GM23338 (cell line): ENCODE measurements around the gene ROGDI. TPM values are rescaled to one million over a fixed set of nuclear protein-coding genes. Genes with fewer than 3 reads are reported as not detected.

Experiments used
- ATAC-seq: fragments of 200-7000 bp; cut with Tn5 transposase; 3 replicates; pipeline ENCODE4 v1.9.1; 2020
- DNase-seq: peaks from one replicate; pipeline ENCODE4 v3.0.0-alpha.2; 2015; ENCODE audit warnings: low spot score
- H2AFZ ChIP-seq: fragments of 200-600 bp; sonication (generic); 2 replicates; pipeline ENCODE4 v1.8.0; 2016; ENCODE audit warnings: antibody characterized with exemption, mild to moderate bottlenecking, moderate library complexity
- H3F3A ChIP-seq: fragments of 200-600 bp; sonication (generic); replicated peaks from 2 replicates; pipeline ENCODE4 v1.8.0; 2017; ENCODE audit warnings: antibody characterized with exemption, mixed run types, low read depth
- H3K27ac ChIP-seq: fragments of 200-600 bp; sonication (generic); 2 replicates; pipeline ENCODE4 v1.6.1; 2016; ENCODE audit warnings: low read depth
- H3K27me3 ChIP-seq: fragments of 200-600 bp; sonication (generic); 2 replicates; pipeline ENCODE4 v1.8.0; 2016; ENCODE audit warnings: mild to moderate bottlenecking, mixed run types, moderate library complexity; ENCODE audit not compliant: insufficient read depth
- H3K36me3 ChIP-seq: fragments of 200-600 bp; sonication (generic); 2 replicates; pipeline ENCODE4 v1.8.0; 2016; ENCODE audit warnings: mild to moderate bottlenecking; ENCODE audit not compliant: insufficient read depth
- H3K4me1 ChIP-seq: fragments of 200-600 bp; sonication (generic); 2 replicates; pipeline ENCODE4 v1.8.0; 2016; ENCODE audit warnings: mild to moderate bottlenecking, moderate library complexity; ENCODE audit not compliant: insufficient read depth
- H3K4me2 ChIP-seq: fragments of 200-600 bp; sonication (generic); 2 replicates; pipeline ENCODE4 v1.7.1; 2017; ENCODE audit warnings: mixed run types
- H3K4me3 ChIP-seq: fragments of 200-600 bp; sonication (generic); 2 replicates; pipeline ENCODE4 v1.6.1; 2016; ENCODE audit warnings: mixed run types
- H3K79me2 ChIP-seq: fragments of 200-600 bp; sonication (generic); replicated peaks from 2 replicates; pipeline ENCODE4 v1.8.0; 2017; ENCODE audit warnings: mild to moderate bottlenecking; ENCODE audit not compliant: insufficient read depth
- H3K9me2 ChIP-seq: fragments of 200-600 bp; sonication (generic); 2 replicates; pipeline ENCODE4 v1.8.0; 2017; ENCODE audit not compliant: insufficient read depth
- H4K20me1 ChIP-seq: fragments of 200-600 bp; sonication (generic); replicated peaks from 2 replicates; pipeline ENCODE4 v1.8.0; 2017; ENCODE audit warnings: mild to moderate bottlenecking; ENCODE audit not compliant: insufficient read depth
- H3K27ac Mint-ChIP-seq: 2 replicates; pipeline ENCODE4 v1.8.0; 2020; ENCODE audit warnings: inconsistent platforms, mild to moderate bottlenecking, moderate library complexity, mixed read lengths
- H3K27me3 Mint-ChIP-seq: 3 replicates; pipeline ENCODE4 v1.8.0; 2022; ENCODE audit warnings: low read depth, mild to moderate bottlenecking, moderate library complexity, mixed read lengths, inconsistent platforms; ENCODE audit not compliant: insufficient read depth, poor library complexity
- H3K36me3 Mint-ChIP-seq: 3 replicates; pipeline ENCODE4 v1.8.0; 2021; ENCODE audit warnings: low read depth, mild to moderate bottlenecking, inconsistent platforms, moderate library complexity, mixed read lengths
- H3K4me1 Mint-ChIP-seq: 3 replicates; pipeline ENCODE4 v1.8.0; 2020; ENCODE audit warnings: mild to moderate bottlenecking, inconsistent platforms, mixed read lengths
- H3K4me3 Mint-ChIP-seq: 3 replicates; pipeline ENCODE4 v1.8.0; 2021; ENCODE audit warnings: moderate library complexity, mild to moderate bottlenecking, inconsistent platforms, mixed read lengths
- H3K9me3 Mint-ChIP-seq: 3 replicates; pipeline ENCODE4 v1.8.0; 2020; ENCODE audit warnings: moderate library complexity, mild to moderate bottlenecking, inconsistent platforms, mixed read lengths
- CREB1 ChIP-seq: fragments of 250-450 bp; sonication (Bioruptor Pico); IDR thresholded peaks from 2 replicates; pipeline ENCODE4 v1.5.0; 2020; ENCODE audit warnings: low read depth, mild to moderate bottlenecking, moderate library complexity
- EZH2 ChIP-seq: fragments of 200-600 bp; sonication (generic); IDR thresholded peaks from one replicate; pipeline ENCODE4 v1.8.0; 2017; ENCODE audit warnings: antibody characterized with exemption, mild to moderate bottlenecking, low read depth; ENCODE audit not compliant: unreplicated experiment
- EZH2phosphoT487 ChIP-seq: fragments of 200-600 bp; sonication (generic); IDR thresholded peaks from one replicate; pipeline ENCODE4 v1.8.1; 2018; ENCODE audit warnings: antibody characterized with exemption; ENCODE audit not compliant: unreplicated experiment
- JUNB ChIP-seq: IDR thresholded peaks from one replicate; pipeline ENCODE4 v1.6.1; 2016; ENCODE audit warnings: antibody characterized with exemption; ENCODE audit not compliant: unreplicated experiment
- NANOG ChIP-seq: IDR thresholded peaks from 2 replicates; pipeline ENCODE4 v1.6.1; 2016; ENCODE audit warnings: antibody characterized with exemption, borderline replicate concordance
- POLR2AphosphoS5 ChIP-seq: IDR thresholded peaks from 2 replicates; pipeline ENCODE4 v1.6.1; 2016; ENCODE audit warnings: antibody characterized with exemption, low read depth
- STAT1 ChIP-seq: IDR thresholded peaks from one replicate; pipeline ENCODE4 v1.6.1; 2016; ENCODE audit warnings: antibody characterized with exemption; ENCODE audit not compliant: unreplicated experiment
- ZNF114 ChIP-seq: fragments of 250-450 bp; sonication (Bioruptor Pico); IDR thresholded peaks from 2 replicates; pipeline ENCODE4 v1.5.0; 2020; ENCODE audit warnings: mild to moderate bottlenecking, moderate library complexity
- ZNF331 ChIP-seq: fragments of 250-450 bp; sonication (Bioruptor Pico); IDR thresholded peaks from 2 replicates; pipeline ENCODE4 v1.5.0; 2020; ENCODE audit warnings: low read depth, mild to moderate bottlenecking, moderate library complexity
- polyA plus RNA-seq: library from polyadenylated mRNA; unstranded; fragments of >200 nt; fragmentation: Nextera tagmentation; extraction: Ambion mirVana; gene quantifications from 2 replicates; pipeline ENCODE4 v1.2.1, GENCODE V29; 2016
- total RNA-seq: library from RNA; depleted of rRNA; stranded (reverse); fragments of >200 nt; shearing (Covaris generic); gene quantifications from 2 replicates; pipeline ENCODE4 v1.2.3, GENCODE V29; 2014
- TF ChIP-seq, protein P1 (sequence below): IDR thresholded peaks from one replicate; pipeline ENCODE4 v1.6.1; 2018; ENCODE audit warnings: antibody characterized with exemption; ENCODE audit not compliant: unreplicated experiment
- TF ChIP-seq, protein P2 (sequence below), 2 experiments: fragments of 200-600 bp in 1 of 2; sonication (generic) in 1 of 2; conservative IDR thresholded peaks; 2 replicates each; pipeline versions ENCODE4 v1.5.1 to v1.6.1; 2016 to 2017; ENCODE audit warnings: antibody characterized with exemption in 2 of 2, low read depth in 2 of 2, mild to moderate bottlenecking in 2 of 2, moderate library complexity in 1 of 2
- TF ChIP-seq, protein P3 (sequence below): fragments of 250-450 bp; sonication (Bioruptor Pico); IDR thresholded peaks from 2 replicates; pipeline ENCODE4 v1.5.0; 2020; ENCODE audit warnings: mild to moderate bottlenecking, moderate library complexity
- TF ChIP-seq, protein P4 (sequence below): IDR thresholded peaks from 2 replicates; pipeline ENCODE4 v1.6.1; 2016; ENCODE audit warnings: antibody characterized with exemption

Gene ROGDI
- total and polyA plus RNA-seq, 2 experiments from 2014 or later, result 30.3 to 38.8 TPM

DNA sequence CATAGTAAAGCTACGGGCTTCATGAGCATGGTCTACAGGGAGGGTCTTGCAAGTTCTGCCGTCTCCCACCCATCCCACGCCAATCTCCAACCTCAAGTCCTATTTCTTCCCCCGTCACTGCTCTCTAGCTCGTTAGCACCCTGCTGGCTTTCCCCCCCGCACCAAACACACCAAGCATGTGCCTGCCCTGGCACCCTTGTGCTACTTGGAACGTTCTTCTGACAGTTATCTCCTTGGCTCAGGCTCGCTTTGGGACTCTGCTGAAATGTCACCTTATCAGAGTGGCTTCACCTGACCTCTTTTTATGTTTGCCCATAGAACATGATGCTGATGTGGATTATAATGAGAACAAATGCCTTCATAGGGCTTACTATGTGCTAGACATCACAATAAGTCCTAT is 22.8 kb upstream of the ROGDI start:
- no peak overlapping the region for H3K4me3 Mint-ChIP-seq
- TF ChIP-seq, protein P1, sequence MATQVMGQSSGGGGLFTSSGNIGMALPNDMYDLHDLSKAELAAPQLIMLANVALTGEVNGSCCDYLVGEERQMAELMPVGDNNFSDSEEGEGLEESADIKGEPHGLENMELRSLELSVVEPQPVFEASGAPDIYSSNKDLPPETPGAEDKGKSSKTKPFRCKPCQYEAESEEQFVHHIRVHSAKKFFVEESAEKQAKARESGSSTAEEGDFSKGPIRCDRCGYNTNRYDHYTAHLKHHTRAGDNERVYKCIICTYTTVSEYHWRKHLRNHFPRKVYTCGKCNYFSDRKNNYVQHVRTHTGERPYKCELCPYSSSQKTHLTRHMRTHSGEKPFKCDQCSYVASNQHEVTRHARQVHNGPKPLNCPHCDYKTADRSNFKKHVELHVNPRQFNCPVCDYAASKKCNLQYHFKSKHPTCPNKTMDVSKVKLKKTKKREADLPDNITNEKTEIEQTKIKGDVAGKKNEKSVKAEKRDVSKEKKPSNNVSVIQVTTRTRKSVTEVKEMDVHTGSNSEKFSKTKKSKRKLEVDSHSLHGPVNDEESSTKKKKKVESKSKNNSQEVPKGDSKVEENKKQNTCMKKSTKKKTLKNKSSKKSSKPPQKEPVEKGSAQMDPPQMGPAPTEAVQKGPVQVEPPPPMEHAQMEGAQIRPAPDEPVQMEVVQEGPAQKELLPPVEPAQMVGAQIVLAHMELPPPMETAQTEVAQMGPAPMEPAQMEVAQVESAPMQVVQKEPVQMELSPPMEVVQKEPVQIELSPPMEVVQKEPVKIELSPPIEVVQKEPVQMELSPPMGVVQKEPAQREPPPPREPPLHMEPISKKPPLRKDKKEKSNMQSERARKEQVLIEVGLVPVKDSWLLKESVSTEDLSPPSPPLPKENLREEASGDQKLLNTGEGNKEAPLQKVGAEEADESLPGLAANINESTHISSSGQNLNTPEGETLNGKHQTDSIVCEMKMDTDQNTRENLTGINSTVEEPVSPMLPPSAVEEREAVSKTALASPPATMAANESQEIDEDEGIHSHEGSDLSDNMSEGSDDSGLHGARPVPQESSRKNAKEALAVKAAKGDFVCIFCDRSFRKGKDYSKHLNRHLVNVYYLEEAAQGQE, result no peak
- TF ChIP-seq EZH2, result no peak
- TF ChIP-seq, protein P2, sequence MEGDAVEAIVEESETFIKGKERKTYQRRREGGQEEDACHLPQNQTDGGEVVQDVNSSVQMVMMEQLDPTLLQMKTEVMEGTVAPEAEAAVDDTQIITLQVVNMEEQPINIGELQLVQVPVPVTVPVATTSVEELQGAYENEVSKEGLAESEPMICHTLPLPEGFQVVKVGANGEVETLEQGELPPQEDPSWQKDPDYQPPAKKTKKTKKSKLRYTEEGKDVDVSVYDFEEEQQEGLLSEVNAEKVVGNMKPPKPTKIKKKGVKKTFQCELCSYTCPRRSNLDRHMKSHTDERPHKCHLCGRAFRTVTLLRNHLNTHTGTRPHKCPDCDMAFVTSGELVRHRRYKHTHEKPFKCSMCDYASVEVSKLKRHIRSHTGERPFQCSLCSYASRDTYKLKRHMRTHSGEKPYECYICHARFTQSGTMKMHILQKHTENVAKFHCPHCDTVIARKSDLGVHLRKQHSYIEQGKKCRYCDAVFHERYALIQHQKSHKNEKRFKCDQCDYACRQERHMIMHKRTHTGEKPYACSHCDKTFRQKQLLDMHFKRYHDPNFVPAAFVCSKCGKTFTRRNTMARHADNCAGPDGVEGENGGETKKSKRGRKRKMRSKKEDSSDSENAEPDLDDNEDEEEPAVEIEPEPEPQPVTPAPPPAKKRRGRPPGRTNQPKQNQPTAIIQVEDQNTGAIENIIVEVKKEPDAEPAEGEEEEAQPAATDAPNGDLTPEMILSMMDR (conservative IDR thresholded peaks at IDR 0.05; ENCODE audit: low read depth in 2 of 2), result no peak
- no peak for TF ChIP-seq ZNF331
- no peak for TF ChIP-seq JUNB
- TF ChIP-seq EZH2phosphoT487, result no peak
- TF ChIP-seq, protein P3, sequence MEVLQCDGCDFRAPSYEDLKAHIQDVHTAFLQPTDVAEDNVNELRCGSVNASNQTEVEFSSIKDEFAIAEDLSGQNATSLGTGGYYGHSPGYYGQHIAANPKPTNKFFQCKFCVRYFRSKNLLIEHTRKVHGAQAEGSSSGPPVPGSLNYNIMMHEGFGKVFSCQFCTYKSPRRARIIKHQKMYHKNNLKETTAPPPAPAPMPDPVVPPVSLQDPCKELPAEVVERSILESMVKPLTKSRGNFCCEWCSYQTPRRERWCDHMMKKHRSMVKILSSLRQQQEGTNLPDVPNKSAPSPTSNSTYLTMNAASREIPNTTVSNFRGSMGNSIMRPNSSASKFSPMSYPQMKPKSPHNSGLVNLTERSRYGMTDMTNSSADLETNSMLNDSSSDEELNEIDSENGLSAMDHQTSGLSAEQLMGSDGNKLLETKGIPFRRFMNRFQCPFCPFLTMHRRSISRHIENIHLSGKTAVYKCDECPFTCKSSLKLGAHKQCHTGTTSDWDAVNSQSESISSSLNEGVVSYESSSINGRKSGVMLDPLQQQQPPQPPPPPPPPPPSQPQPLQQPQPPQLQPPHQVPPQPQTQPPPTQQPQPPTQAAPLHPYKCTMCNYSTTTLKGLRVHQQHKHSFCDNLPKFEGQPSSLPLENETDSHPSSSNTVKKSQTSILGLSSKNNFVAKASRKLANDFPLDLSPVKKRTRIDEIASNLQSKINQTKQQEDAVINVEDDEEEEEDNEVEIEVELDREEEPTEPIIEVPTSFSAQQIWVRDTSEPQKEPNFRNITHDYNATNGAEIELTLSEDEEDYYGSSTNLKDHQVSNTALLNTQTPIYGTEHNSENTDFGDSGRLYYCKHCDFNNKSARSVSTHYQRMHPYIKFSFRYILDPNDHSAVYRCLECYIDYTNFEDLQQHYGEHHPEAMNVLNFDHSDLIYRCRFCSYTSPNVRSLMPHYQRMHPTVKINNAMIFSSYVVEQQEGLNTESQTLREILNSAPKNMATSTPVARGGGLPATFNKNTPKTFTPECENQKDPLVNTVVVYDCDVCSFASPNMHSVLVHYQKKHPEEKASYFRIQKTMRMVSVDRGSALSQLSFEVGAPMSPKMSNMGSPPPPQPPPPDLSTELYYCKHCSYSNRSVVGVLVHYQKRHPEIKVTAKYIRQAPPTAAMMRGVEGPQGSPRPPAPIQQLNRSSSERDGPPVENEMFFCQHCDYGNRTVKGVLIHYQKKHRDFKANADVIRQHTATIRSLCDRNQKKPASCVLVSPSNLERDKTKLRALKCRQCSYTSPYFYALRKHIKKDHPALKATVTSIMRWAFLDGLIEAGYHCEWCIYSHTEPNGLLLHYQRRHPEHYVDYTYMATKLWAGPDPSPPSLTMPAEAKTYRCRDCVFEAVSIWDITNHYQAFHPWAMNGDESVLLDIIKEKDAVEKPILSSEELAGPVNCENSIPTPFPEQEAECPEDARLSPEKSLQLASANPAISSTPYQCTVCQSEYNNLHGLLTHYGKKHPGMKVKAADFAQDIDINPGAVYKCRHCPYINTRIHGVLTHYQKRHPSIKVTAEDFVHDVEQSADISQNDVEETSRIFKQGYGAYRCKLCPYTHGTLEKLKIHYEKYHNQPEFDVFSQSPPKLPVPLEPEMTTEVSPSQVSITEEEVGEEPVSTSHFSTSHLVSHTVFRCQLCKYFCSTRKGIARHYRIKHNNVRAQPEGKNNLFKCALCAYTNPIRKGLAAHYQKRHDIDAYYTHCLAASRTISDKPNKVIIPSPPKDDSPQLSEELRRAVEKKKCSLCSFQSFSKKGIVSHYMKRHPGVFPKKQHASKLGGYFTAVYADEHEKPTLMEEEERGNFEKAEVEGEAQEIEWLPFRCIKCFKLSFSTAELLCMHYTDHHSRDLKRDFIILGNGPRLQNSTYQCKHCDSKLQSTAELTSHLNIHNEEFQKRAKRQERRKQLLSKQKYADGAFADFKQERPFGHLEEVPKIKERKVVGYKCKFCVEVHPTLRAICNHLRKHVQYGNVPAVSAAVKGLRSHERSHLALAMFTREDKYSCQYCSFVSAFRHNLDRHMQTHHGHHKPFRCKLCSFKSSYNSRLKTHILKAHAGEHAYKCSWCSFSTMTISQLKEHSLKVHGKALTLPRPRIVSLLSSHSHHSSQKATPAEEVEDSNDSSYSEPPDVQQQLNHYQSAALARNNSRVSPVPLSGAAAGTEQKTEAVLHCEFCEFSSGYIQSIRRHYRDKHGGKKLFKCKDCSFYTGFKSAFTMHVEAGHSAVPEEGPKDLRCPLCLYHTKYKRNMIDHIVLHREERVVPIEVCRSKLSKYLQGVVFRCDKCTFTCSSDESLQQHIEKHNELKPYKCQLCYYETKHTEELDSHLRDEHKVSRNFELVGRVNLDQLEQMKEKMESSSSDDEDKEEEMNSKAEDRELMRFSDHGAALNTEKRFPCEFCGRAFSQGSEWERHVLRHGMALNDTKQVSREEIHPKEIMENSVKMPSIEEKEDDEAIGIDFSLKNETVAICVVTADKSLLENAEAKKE, result no peak
- no peak for TF ChIP-seq STAT1
- TF ChIP-seq, protein P4, sequence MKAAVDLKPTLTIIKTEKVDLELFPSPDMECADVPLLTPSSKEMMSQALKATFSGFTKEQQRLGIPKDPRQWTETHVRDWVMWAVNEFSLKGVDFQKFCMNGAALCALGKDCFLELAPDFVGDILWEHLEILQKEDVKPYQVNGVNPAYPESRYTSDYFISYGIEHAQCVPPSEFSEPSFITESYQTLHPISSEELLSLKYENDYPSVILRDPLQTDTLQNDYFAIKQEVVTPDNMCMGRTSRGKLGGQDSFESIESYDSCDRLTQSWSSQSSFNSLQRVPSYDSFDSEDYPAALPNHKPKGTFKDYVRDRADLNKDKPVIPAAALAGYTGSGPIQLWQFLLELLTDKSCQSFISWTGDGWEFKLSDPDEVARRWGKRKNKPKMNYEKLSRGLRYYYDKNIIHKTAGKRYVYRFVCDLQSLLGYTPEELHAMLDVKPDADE, result no peak
- TF ChIP-seq ZNF114, result no peak
- no peak for TF ChIP-seq CREB1
- TF ChIP-seq NANOG, result no peak
- TF ChIP-seq POLR2AphosphoS5, result no peak

More for the DNA sequence above, 22.8 kb upstream of the ROGDI start:
- Histone ChIP-seq H3K79me2 (no peaks in the 10 kb centered on the region), H3K4me1 (no peaks in the 10 kb centered on the region), H3K27me3 (no peaks in the 10 kb centered on the region), H3K36me3 (peaks cover 38% of the 10 kb centered on the region), H3K4me3 (no peak overlapping the region), H3K27ac (no peak overlapping the region), H4K20me1 (peaks cover 16% of the 10 kb centered on the region), H3K4me2 (no peak overlapping the region), H3F3A (no peaks in the 10 kb centered on the region; the same call in 1 of the 2 replicates), H2AFZ (no peak overlapping the region), H3K9me2 (no peaks in the 10 kb centered on the region)
- no peak for ATAC-seq
- Mint-ChIP-seq H3K36me3 (peaks cover 71% of the 10 kb centered on the region), H3K27ac (no peak overlapping the region), H3K4me1 (no peaks in the 10 kb centered on the region), H3K27me3 (no peaks in the 10 kb centered on the region), H3K9me3 (no peaks in the 10 kb centered on the region)
- no peak for DNase-seq
